Gastroesophageal sphincter (tissue), 4 donors: ENCODE results near the gene RPTOR. TPM values are rescaled to one million over a fixed set of nuclear protein-coding genes. Genes with fewer than 3 reads are reported as not detected.

Experiments used
- ATAC-seq: fragments of 150-250 bp; one replicate; pipeline ENCODE4 v1.9.1; 2016; ENCODE audit warnings: mild to moderate bottlenecking, moderate library complexity
- H3K27ac ChIP-seq, 4 donors: fragments of 200-600 bp; sonication (generic) in 3 of 4; 1 replicate in 3 of 4; 2 replicates in 1 of 4; pipeline ENCODE4 v1.5.1; 2016 to 2019
- H3K27me3 ChIP-seq: fragments of 200-600 bp; sonication (generic); one replicate; pipeline ENCODE4 v1.5.1; 2019
- H3K36me3 ChIP-seq, 2 donors: fragments of 200-600 bp; sonication (generic); one replicate each; pipeline ENCODE4 v1.5.1; 2019; ENCODE audit warnings: control low read depth in 1 of 2
- H3K4me1 ChIP-seq, 3 donors: fragments of 200-600 bp; sonication (generic); 1 replicate in 2 of 3; 2 replicates in 1 of 3; pipeline ENCODE4 v1.5.1; 2016 to 2019; ENCODE audit warnings: control low read depth in 2 of 3
- H3K4me3 ChIP-seq, 2 donors: fragments of 200-600 bp; sonication (generic); one replicate each; pipeline ENCODE4 v1.5.1; 2019; ENCODE audit warnings: mild to moderate bottlenecking in 1 of 2, moderate library complexity in 1 of 2
- H3K9me3 ChIP-seq, 3 donors: fragments of 200-600 bp; sonication (generic); one replicate each; pipeline ENCODE4 v1.5.1; 2017 to 2019; ENCODE audit warnings: control low read depth in 2 of 3
- EP300 ChIP-seq: sonication (generic); formaldehyde crosslinking; IDR thresholded peaks from one replicate; pipeline ENCODE4 v1.6.1; 2017; ENCODE audit warnings: antibody characterized with exemption, mild to moderate bottlenecking
- POLR2A ChIP-seq, 2 donors: fragments of 450-650 bp; IDR thresholded peaks; one replicate each; pipeline ENCODE4 v1.6.1; 2017; ENCODE audit warnings: antibody characterized with exemption in 2 of 2, mild to moderate bottlenecking in 2 of 2, moderate library complexity in 1 of 2
- POLR2AphosphoS5 ChIP-seq: sonication (generic); formaldehyde crosslinking; IDR thresholded peaks from one replicate; pipeline ENCODE4 v1.6.1; 2017; ENCODE audit warnings: antibody characterized with exemption
- WGBS, 2 donors: methylation state at CpG; one replicate each; pipeline ENCODE4 v1.1.5; 2018; ENCODE audit warnings: low coverage in 1 of 2; 5-methylcytosine and 5-hydroxymethylcytosine counted together
- total RNA-seq, 4 donors: library from RNA; depleted of rRNA; stranded (reverse); fragments of >200 nt; gene quantifications; one replicate each; pipeline ENCODE4 v1.1.0, GENCODE V29; 2016
- TF ChIP-seq, protein P1 (sequence below), 4 experiments: fragments of 200-600 bp in 2 of 4; fragments of 450-650 bp in 2 of 4; sonication (generic) in 1 of 4; IDR thresholded peaks; one replicate each; pipeline ENCODE4 v1.5.1; 2017 to 2019; ENCODE audit warnings: antibody characterized with exemption in 4 of 4, mild to moderate bottlenecking in 2 of 4, moderate library complexity in 2 of 4

RPTOR gene
- total RNA-seq, 4 donors from 2014 or later, result 25.7 to 56.8 (median 39.7) TPM

DNA sequence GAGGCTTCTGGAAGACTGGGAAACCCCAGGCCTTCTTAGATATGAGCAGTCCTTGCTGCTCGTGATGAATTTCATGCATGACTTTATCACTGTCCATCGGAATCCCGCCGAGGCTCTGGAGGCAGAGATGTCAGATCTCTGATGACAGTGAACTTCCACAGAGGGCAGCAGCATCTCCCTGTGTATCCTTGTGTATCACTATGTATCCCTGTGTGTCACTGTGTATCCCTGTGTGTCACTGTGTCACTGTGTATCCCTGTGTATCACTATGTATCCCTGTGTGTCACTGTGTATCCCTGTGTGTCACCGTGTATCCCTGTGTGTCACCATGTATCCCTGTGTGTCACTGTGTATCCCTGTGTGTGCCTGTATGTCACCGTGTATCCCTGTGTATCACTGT lies 286.9 kb downstream of the RPTOR start:
- WGBS, 2 donors, result 83 to 94% methylated on average over 1 to 5 of the region's 6 CpGs
- Histone ChIP-seq H3K4me1 (peaks cover 0 to 32% (median 15%) of the 10 kb centered on the region in 3 donors), H3K4me3 (no peak overlapping the region), H3K27ac (peak overlapping the region in 1 of 4 donors; percentile 92), H3K36me3 (peaks cover 0 to 22% of the 10 kb centered on the region in 2 donors), H3K9me3 (no peaks in the 10 kb centered on the region), H3K27me3 (no peaks in the 10 kb centered on the region)
- TF ChIP-seq POLR2AphosphoS5, result no peak
- TF ChIP-seq, protein P1, sequence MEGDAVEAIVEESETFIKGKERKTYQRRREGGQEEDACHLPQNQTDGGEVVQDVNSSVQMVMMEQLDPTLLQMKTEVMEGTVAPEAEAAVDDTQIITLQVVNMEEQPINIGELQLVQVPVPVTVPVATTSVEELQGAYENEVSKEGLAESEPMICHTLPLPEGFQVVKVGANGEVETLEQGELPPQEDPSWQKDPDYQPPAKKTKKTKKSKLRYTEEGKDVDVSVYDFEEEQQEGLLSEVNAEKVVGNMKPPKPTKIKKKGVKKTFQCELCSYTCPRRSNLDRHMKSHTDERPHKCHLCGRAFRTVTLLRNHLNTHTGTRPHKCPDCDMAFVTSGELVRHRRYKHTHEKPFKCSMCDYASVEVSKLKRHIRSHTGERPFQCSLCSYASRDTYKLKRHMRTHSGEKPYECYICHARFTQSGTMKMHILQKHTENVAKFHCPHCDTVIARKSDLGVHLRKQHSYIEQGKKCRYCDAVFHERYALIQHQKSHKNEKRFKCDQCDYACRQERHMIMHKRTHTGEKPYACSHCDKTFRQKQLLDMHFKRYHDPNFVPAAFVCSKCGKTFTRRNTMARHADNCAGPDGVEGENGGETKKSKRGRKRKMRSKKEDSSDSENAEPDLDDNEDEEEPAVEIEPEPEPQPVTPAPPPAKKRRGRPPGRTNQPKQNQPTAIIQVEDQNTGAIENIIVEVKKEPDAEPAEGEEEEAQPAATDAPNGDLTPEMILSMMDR (IDR thresholded peaks at IDR 0.05), result no peak
- TF ChIP-seq POLR2A (IDR thresholded peaks at IDR 0.05), result no peak
- TF ChIP-seq EP300, result no peak
- no peak for ATAC-seq

DNA sequence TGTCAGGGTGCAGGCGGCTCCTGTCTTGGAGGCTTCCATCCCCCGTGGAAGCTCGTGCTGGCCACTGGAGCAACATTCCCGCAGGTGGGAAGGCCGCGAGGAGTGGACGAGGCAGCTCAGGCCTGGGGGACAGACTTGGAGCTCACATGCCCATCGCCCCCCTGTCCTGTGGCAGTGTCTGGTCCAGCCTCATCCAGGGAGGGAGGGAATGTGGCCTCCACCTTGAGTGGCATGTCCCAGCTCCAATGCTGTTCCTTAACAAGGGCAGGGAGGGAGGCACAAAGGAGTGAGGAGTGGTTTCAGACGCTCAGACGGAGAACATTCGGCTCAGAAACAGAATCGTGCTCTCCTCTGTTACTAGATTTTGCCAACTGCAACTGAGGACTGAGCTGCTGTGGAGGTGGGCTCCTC lies 287.6 kb downstream of the RPTOR start:
- ATAC-seq, result peak; percentile 27
- peak overlapping the region; percentile 49 to 57 for H3K4me3 ChIP-seq

GRCh38 chr17:80832888-80833583 lies 288.4 kb downstream of the RPTOR start:
- H3K4me3 ChIP-seq, result peak overlapping the region; percentile 49 to 57
- H3K36me3 ChIP-seq, result peaks cover 0 to 15% of the 10 kb centered on the region in 2 donors
- no peaks in the 10 kb centered on the region for H3K27me3 ChIP-seq
- TF ChIP-seq, protein P1 (IDR thresholded peaks at IDR 0.05), result no peak
- TF ChIP-seq POLR2AphosphoS5, result peak; percentile 95
- no peak for TF ChIP-seq EP300
- peak; percentile 47 to 48 for TF ChIP-seq POLR2A (IDR thresholded peaks at IDR 0.05)
- peak; percentile 97 for ATAC-seq
- 0% methylated on average over 6 to 10 of the region's 25 CpGs for WGBS, 2 donors
- H3K27ac ChIP-seq, result peak overlapping the region; percentile 72 to 92 (median 90)
- no peaks in the 10 kb centered on the region for H3K9me3 ChIP-seq
- peaks cover 0 to 29% (median 12%) of the 10 kb centered on the region in 3 donors for H3K4me1 ChIP-seq

More for the DNA sequence above, 287.6 kb downstream of the RPTOR start:
- TF ChIP-seq, protein P1 (IDR thresholded peaks at IDR 0.05), result no peak
- peak; percentile 53 for TF ChIP-seq POLR2AphosphoS5
- Histone ChIP-seq H3K4me1 (peaks cover 0 to 29% (median 14%) of the 10 kb centered on the region in 3 donors), H3K36me3 (peaks cover 0 to 16% of the 10 kb centered on the region in 2 donors), H3K27ac (peak overlapping the region; percentile 72 to 92 (median 90)), H3K9me3 (no peaks in the 10 kb centered on the region), H3K27me3 (no peaks in the 10 kb centered on the region)
- 60% methylated on average over 1 of the region's 12 CpGs; no CpG with 5 or more reads in 1 of the 2 donors for WGBS, 2 donors

DNA sequence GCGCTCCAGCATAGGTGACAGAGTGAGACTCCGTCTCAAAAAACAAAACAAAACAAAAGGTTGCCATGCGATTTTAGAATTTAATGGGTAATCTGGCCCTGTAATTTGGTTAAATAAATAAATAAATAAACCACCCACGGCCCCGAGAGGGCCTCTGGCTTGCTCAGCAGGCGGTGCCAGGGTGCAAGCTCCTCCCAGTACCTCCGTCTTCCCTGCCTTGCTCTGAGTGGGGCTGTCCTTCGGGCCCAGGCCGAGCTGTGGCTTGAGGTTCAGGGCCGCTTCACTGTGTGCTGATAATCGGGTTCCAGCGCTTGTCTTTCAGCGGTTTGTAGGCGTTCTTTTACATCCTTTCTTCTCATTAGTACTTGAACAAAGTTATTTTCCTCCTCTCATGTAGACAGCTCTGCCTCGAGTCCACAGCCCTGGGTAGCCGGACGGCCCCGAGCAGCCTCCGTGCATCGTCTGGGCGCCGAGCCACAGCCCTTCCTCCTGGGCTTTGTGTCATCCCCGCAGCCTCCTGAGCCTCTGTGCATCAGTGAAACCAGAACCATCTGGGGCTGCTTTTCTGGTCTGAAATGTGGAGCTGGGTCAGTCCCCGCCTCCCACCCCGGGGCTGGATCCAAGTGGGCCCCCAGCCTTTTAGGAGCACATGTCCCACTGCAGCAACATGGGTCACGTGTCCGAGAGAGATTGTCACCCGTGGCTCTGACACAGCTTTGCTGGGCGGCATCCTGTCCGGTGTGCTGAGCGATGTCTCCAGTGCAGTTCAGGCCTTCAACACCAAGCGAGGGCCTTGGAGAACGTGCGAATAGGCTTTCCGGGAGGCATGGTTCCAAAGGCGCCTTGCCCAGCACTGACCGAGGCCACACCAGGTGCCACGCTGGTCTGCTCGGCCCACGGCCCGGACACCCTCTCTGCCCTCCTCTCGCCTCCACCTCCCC lies 289.6 kb downstream of the RPTOR start:
- peak overlapping the region in 3 of 4 donors; percentile 89 to 92 (median 92) for H3K27ac ChIP-seq
- no peaks in the 10 kb centered on the region for H3K9me3 ChIP-seq
- peaks cover 0 to 29% (median 12%) of the 10 kb centered on the region in 3 donors for H3K4me1 ChIP-seq
- ATAC-seq, result peak; percentile 21
- H3K4me3 ChIP-seq, result peak overlapping the region in 1 of 2 donors; percentile 57
- 73 to 88% methylated on average over 3 to 29 of the region's 42 CpGs for WGBS, 2 donors
- H3K27me3 ChIP-seq, result no peaks in the 10 kb centered on the region
- TF ChIP-seq POLR2AphosphoS5, result no peak
- TF ChIP-seq EP300, result no peak
- TF ChIP-seq POLR2A (IDR thresholded peaks at IDR 0.05), result no peak
- TF ChIP-seq, protein P1 (IDR thresholded peaks at IDR 0.05), result no peak
- H3K36me3 ChIP-seq, result peaks cover 0 to 23% of the 10 kb centered on the region in 2 donors
